GM23248 (cell line): ENCODE results near the gene PWWP2A. TPM values are rescaled to one million over a fixed set of nuclear protein-coding genes. Genes with fewer than 3 reads are reported as not detected.

Source experiments
- DNase-seq: peaks from one replicate; pipeline ENCODE4 v3.0.0-alpha.2; 2015
- H2AFZ ChIP-seq: fragments of 200-600 bp; sonication (generic); 2 replicates; pipeline ENCODE4 v1.6.1; 2016; ENCODE audit warnings: antibody characterized with exemption
- H3F3A ChIP-seq: fragments of 200-600 bp; sonication (generic); 2 replicates; pipeline ENCODE4 v1.6.1; 2016; ENCODE audit warnings: mild to moderate bottlenecking, antibody characterized with exemption, mixed run types; ENCODE audit not compliant: insufficient read depth
- H3K27ac ChIP-seq: fragments of 200-600 bp; sonication (generic); 2 replicates; pipeline ENCODE4 v1.5.1; 2016; ENCODE audit warnings: mild to moderate bottlenecking
- H3K27me3 ChIP-seq: fragments of 200-600 bp; sonication (generic); replicated peaks from 2 replicates; pipeline ENCODE4 v1.6.1; 2016; ENCODE audit warnings: mild to moderate bottlenecking; ENCODE audit not compliant: insufficient read depth
- H3K36me3 ChIP-seq: fragments of 200-600 bp; sonication (generic); 2 replicates; pipeline ENCODE4 v1.6.1; 2016; ENCODE audit warnings: low read depth, mild to moderate bottlenecking
- H3K4me1 ChIP-seq: fragments of 200-600 bp; sonication (generic); 2 replicates; pipeline ENCODE4 v1.6.1; 2016; ENCODE audit warnings: mild to moderate bottlenecking; ENCODE audit not compliant: insufficient read depth
- H3K4me2 ChIP-seq: fragments of 200-600 bp; sonication (generic); one replicate; pipeline ENCODE4 v1.6.1; 2016; ENCODE audit warnings: mild to moderate bottlenecking; ENCODE audit not compliant: unreplicated experiment
- H3K4me3 ChIP-seq: fragments of 200-600 bp; sonication (generic); 2 replicates; pipeline ENCODE4 v1.5.1; 2016; ENCODE audit warnings: mild to moderate bottlenecking
- H3K79me2 ChIP-seq: fragments of 200-600 bp; sonication (generic); 2 replicates; pipeline ENCODE4 v1.6.1; 2016; ENCODE audit warnings: mild to moderate bottlenecking; ENCODE audit not compliant: insufficient read depth
- H3K9ac ChIP-seq: fragments of 200-600 bp; sonication (generic); 2 replicates; pipeline ENCODE4 v1.6.1; 2016; ENCODE audit warnings: mild to moderate bottlenecking
- H3K9me2 ChIP-seq: fragments of 200-600 bp; sonication (generic); 2 replicates; pipeline ENCODE4 v1.6.1; 2016; ENCODE audit warnings: mixed run types, mild to moderate bottlenecking, moderate library complexity; ENCODE audit not compliant: insufficient read depth
- H3K9me3 ChIP-seq: fragments of 200-600 bp; sonication (generic); one replicate; pipeline ENCODE4 v1.6.1; 2017; ENCODE audit warnings: low read depth
- H4K20me1 ChIP-seq: fragments of 200-600 bp; sonication (generic); 2 replicates; pipeline ENCODE4 v1.6.0; 2016; ENCODE audit not compliant: insufficient read depth
- EZH2 ChIP-seq: fragments of 200-600 bp; sonication (generic); IDR thresholded peaks from 2 replicates; pipeline ENCODE4 v1.6.1; 2018; ENCODE audit warnings: antibody characterized with exemption, mild to moderate bottlenecking; ENCODE audit not compliant: insufficient read depth, poor library complexity, severe bottlenecking
- EZH2phosphoT487 ChIP-seq: fragments of 200-600 bp; sonication (generic); IDR thresholded peaks from 2 replicates; pipeline ENCODE4 v1.6.1; 2018; ENCODE audit warnings: antibody characterized with exemption, moderate library complexity, mild to moderate bottlenecking, low read depth; ENCODE audit not compliant: insufficient read depth
- WGBS, 2 experiments: methylation state at CpG; one replicate each; pipeline ENCODE4 v1.1.6; 2015 to 2017; ENCODE audit warnings: low lambda C conversion rate in 2 of 2, low coverage in 1 of 2; ENCODE audit errors: missing lambda C conversion rate in 2 of 2; 5-methylcytosine and 5-hydroxymethylcytosine counted together
- in situ Hi-C: fragments of 300-500 bp; cut with MboI; formaldehyde crosslinking; loops from 2 replicates; pipeline ENCODE4 v1.15.0; 2020
- polyA plus RNA-seq: library from polyadenylated mRNA; unstranded; fragments of >200 nt; fragmentation: Nextera tagmentation; extraction: Ambion mirVana; gene quantifications from 2 replicates; pipeline ENCODE4 v1.2.1, GENCODE V29; 2016
- total RNA-seq: library from RNA; depleted of rRNA; stranded (reverse); fragments of >200 nt; shearing (Covaris generic); gene quantifications from 2 replicates; pipeline ENCODE4 v1.2.3, GENCODE V29; 2014

The PWWP2A gene
- total and polyA plus RNA-seq, 2 experiments from 2014 or later = 7.8 to 13.2 TPM

DNA sequence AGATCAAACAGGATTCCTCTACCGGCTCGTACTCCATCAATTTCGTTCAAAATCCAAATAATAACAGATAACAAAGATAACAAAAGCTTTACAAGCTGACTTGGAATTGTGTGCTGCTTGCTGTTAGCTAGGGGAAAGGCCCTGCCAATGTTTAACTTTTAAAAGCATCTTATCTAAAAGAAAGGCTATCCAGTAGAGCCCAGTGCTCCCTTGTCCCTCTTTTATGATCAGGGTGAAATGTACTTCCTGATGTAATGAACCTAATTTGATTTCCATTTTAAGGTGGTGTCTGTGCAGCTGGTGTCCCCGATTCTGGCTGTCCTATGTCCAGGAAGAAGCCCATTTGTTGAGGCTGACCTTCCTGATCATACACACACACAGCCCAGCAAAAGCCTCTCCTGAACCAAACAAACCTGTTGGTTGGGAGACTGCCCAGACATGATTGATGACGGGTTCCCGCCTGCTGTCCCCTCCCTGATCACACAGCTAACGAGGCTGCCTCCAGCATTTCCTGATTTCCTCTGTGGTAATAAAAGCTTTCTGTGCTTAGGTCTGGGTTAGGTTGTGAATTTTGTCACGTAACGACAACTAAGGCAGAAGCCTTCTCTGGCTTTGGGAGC is 54.1 kb downstream of the PWWP2A start:
- TF ChIP-seq EZH2 (no peak), EZH2phosphoT487 (no peak)
- Histone ChIP-seq H3K27ac (no peak overlapping the region), H3K9me3 (no peaks in the 10 kb centered on the region), H3K4me1 (no peaks in the 10 kb centered on the region), H3K9ac (no peak overlapping the region), H3F3A (no peaks in the 10 kb centered on the region), H2AFZ (no peak overlapping the region), H3K79me2 (no peaks in the 10 kb centered on the region), H3K4me2 (no peak overlapping the region), H3K36me3 (no peaks in the 10 kb centered on the region), H3K27me3 (no peaks in the 10 kb centered on the region), H3K4me3 (no peak overlapping the region), H3K9me2 (no peaks in the 10 kb centered on the region), H4K20me1 (no peaks in the 10 kb centered on the region)
- 79 to 83% methylated on average over 9 of the region's 9 CpGs for WGBS, 2 experiments
- in situ Hi-C loops = no loop called here
- DNase-seq = no peak

DNA sequence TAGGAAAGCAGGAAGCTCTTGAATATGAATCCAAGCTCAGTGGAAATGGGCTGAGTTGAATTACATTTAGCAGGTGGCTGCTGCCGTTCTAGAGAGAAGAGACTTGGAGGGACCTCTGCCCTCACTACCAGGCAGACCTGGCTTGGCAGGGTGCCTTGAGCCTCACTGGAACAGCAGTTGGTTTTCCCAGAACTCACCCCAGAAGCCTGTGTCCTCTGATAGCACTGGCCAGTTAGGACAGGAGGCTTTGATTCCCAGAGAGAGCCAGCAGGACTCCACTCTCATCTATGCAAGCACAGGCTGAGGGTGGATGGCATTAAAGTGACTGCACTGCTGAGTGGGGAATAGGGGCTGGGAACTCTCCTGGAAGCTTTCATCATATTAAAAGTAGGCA is 54.8 kb downstream of the PWWP2A start:
- H2AFZ ChIP-seq = no peak overlapping the region
- H3K4me2 ChIP-seq = no peak overlapping the region
- no peaks in the 10 kb centered on the region for H3K9me2 ChIP-seq
- H3K79me2 ChIP-seq = no peaks in the 10 kb centered on the region
- no peak overlapping the region for H3K4me3 ChIP-seq
- H3K9ac ChIP-seq = no peak overlapping the region
- H4K20me1 ChIP-seq = no peaks in the 10 kb centered on the region
- no peak for TF ChIP-seq EZH2phosphoT487
- TF ChIP-seq EZH2 = no peak
- H3K36me3 ChIP-seq = no peaks in the 10 kb centered on the region
- DNase-seq = no peak
- no peaks in the 10 kb centered on the region for H3K4me1 ChIP-seq
- WGBS, 2 experiments = 100% methylated on average over 1 of the region's 1 CpG
- no peaks in the 10 kb centered on the region for H3K9me3 ChIP-seq
- no peaks in the 10 kb centered on the region for H3K27me3 ChIP-seq
- H3K27ac ChIP-seq = no peak overlapping the region
- no peaks in the 10 kb centered on the region for H3F3A ChIP-seq
- in situ Hi-C loops = no loop called here

DNA sequence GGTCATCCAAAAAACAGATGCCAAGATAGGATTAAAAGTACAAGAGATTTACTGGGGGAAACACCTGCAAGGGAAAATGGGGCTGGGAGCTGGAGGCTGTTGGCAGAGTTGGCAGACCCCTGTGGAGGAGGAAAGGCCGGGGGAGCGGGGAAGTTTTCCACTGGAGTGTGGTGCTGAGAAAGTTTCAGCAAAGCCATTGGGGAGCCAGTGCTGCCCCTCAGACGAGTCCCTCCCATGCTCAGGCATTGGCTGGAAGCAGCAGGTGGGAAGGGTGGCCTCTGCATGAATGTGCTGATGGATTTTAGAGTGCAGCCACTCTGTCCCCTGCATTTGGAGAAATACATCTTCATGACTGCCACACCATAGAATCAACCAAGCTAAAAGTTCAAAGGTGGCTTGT is 57.5 kb downstream of the PWWP2A start:
- H3K79me2 ChIP-seq = no peaks in the 10 kb centered on the region
- no peak overlapping the region for H3K9ac ChIP-seq
- no peaks in the 10 kb centered on the region for H3K4me1 ChIP-seq
- no peak overlapping the region for H3K4me2 ChIP-seq
- H3K27me3 ChIP-seq = no peaks in the 10 kb centered on the region
- no peak for TF ChIP-seq EZH2
- TF ChIP-seq EZH2phosphoT487 = no peak
- no peak overlapping the region for H2AFZ ChIP-seq
- no peak overlapping the region for H3K4me3 ChIP-seq
- H3F3A ChIP-seq = no peaks in the 10 kb centered on the region
- H3K9me2 ChIP-seq = no peaks in the 10 kb centered on the region
- no peaks in the 10 kb centered on the region for H3K36me3 ChIP-seq
- no peak overlapping the region for H3K27ac ChIP-seq
- no peaks in the 10 kb centered on the region for H4K20me1 ChIP-seq
- DNase-seq = no peak
- no peaks in the 10 kb centered on the region for H3K9me3 ChIP-seq
- in situ Hi-C loops = no loop called here
- WGBS, 2 experiments = 68 to 81% methylated on average over 3 of the region's 3 CpGs

DNA sequence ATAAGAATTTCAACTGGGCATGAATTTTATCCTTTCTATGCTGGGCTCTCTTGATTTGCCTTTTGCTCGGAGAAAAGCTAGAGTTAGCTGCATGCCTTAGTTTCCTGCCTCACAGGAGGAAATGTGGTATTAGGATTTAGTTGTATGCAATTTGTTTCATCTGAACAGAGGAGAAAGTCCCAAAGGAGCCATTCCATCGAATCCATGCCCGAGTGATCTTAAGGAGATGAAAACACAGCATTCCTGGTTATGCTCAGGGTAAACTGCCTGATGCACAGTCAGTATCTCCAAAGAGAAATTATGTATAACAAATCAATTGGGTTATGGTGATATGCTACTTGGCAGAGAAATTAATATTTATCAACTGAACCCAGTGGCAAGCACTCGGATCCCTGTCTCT is 59.2 kb downstream of the PWWP2A start:
- Histone ChIP-seq H3K4me1 (peaks cover 2% of the 10 kb centered on the region; the same call in 1 of the 2 replicates), H3K79me2 (no peaks in the 10 kb centered on the region), H4K20me1 (no peaks in the 10 kb centered on the region), H3K9me2 (no peaks in the 10 kb centered on the region), H3K9ac (no peak overlapping the region), H3K27me3 (no peaks in the 10 kb centered on the region), H3K36me3 (no peaks in the 10 kb centered on the region), H3K27ac (no peak overlapping the region), H2AFZ (no peak overlapping the region), H3F3A (no peaks in the 10 kb centered on the region), H3K9me3 (no peaks in the 10 kb centered on the region), H3K4me2 (no peak overlapping the region), H3K4me3 (no peak overlapping the region)
- no peak for DNase-seq
- 91 to 93% methylated on average over 4 of the region's 4 CpGs for WGBS, 2 experiments
- TF ChIP-seq EZH2 = no peak
- no peak for TF ChIP-seq EZH2phosphoT487
- in situ Hi-C loops = no loop called here

DNA sequence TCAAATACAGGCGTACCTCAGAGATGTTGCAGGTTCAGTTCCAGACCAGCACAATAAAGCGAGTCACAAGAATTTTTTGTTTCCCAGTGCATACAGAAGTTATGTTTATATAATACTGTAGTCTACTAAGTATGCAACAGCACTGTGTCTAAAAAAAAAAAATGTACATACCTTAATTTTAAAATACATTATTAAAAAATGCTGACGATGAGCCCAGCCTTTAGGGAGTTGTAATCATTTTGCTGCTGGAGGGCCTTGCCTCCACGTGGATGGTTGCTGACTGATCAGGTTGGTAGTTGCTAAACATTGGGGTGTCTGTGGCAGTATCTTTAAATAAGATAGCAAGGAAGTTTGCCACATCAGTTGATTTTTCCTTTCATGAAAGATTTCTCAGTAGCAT is 62.0 kb downstream of the PWWP2A start:
- Histone ChIP-seq H3F3A (0 out of 2 replicates have a peak, but pooled peaks cover 6% of the 10 kb centered on the region), H3K4me1 (peaks cover 15% of the 10 kb centered on the region), H3K27me3 (no peaks in the 10 kb centered on the region), H3K9ac (no peak overlapping the region), H3K9me3 (no peaks in the 10 kb centered on the region), H4K20me1 (no peaks in the 10 kb centered on the region), H3K4me2 (no peak overlapping the region), H3K79me2 (no peaks in the 10 kb centered on the region), H3K27ac (no peak overlapping the region), H3K36me3 (peaks cover 8% of the 10 kb centered on the region; the same call in 1 of the 2 replicates), H2AFZ (no peak overlapping the region), H3K4me3 (no peak overlapping the region), H3K9me2 (no peaks in the 10 kb centered on the region)
- TF ChIP-seq EZH2 (no peak), EZH2phosphoT487 (no peak)
- 93 to 95% methylated on average over 4 of the region's 4 CpGs for whole genome bisulfite sequencing, 2 experiments
- in situ Hi-C loops = no loop called here
- no peak for DNase-seq
